H1 (cell line): ENCODE data around the gene ADGRG2. TPM values are rescaled to one million over a fixed set of nuclear protein-coding genes. Genes with fewer than 3 reads are reported as not detected.

Experiments
- CTCF ChIA-PET: fragments of 300-600 bp; sonication (Branson Sonifier 250); formaldehyde crosslinking; loops from one replicate; lab custom pipeline; 2021; ENCODE audit not compliant: partially characterized antibody; lab: Charles Lee
- POLR2A ChIA-PET: fragments of 300-600 bp; sonication (Branson Sonifier 250); formaldehyde crosslinking; loops from one replicate; lab custom pipeline; 2021; ENCODE audit warnings: inconsistent platforms; ENCODE audit not compliant: partially characterized antibody; lab: Charles Lee
- DNase-seq, 2 experiments: peaks; one replicate each; pipeline versions ENCODE4 v3.0.0 to v3.0.0-alpha.2; 2010 to 2022; ENCODE audit warnings: low spot score in 2 of 2, low read depth in 1 of 2, mixed read lengths in 1 of 2
- FAIRE-seq: peaks from 2 replicates; lab custom pipeline; 2011; peaks lifted over from hg19 to GRCh38; lab: Jason Lieb, UNC
- H2AFZ ChIP-seq: 2 replicates; pipeline ENCODE4 v1.8.1; 2012; ENCODE audit warnings: low read length, inconsistent platforms
- H2AK5ac ChIP-seq: 2 replicates; pipeline ENCODE4 v1.6.1; 2013; ENCODE audit warnings: low read depth, low read length
- H2BK120ac ChIP-seq: replicated peaks from 2 replicates; pipeline ENCODE3; 2013; ENCODE audit warnings: low read depth, low read length, inconsistent platforms
- H2BK12ac ChIP-seq: 2 replicates; pipeline ENCODE4 v1.6.1; 2013; ENCODE audit warnings: low read depth, low read length
- H2BK15ac ChIP-seq: 2 replicates; pipeline ENCODE4 v1.6.1; 2013; ENCODE audit warnings: low read length
- H2BK20ac ChIP-seq: 2 replicates; pipeline ENCODE4 v1.6.1; 2013; ENCODE audit warnings: low read length
- H2BK5ac ChIP-seq: 2 replicates; pipeline ENCODE4 v1.6.1; 2013; ENCODE audit warnings: low read depth, low read length
- H3K14ac ChIP-seq: 2 replicates; pipeline ENCODE4 v1.6.1; 2013; ENCODE audit warnings: inconsistent platforms; ENCODE audit not compliant: insufficient read length
- H3K18ac ChIP-seq: 2 replicates; pipeline ENCODE4 v1.6.1; 2013; ENCODE audit warnings: low read length; ENCODE audit errors: extremely low read depth
- H3K23ac ChIP-seq: 2 replicates; pipeline ENCODE4 v1.6.1; 2013; ENCODE audit warnings: inconsistent platforms; ENCODE audit not compliant: insufficient read length
- H3K23me2 ChIP-seq: 2 replicates; pipeline ENCODE4 v1.6.1; 2013; ENCODE audit warnings: low read depth, low read length
- H3K27ac ChIP-seq: 2 replicates; pipeline ENCODE4 v1.6.1; 2011; ENCODE audit warnings: low read depth, low read length, inconsistent platforms
- H3K27me3 ChIP-seq, 4 experiments: replicated peaks in 1 of 4; 1 replicate in 1 of 4; 2 replicates in 3 of 4; pipeline versions ENCODE4 v1.6.1 to v1.8.1; 2011 to 2013; ENCODE audit warnings: low read length in 3 of 4, mild to moderate bottlenecking in 3 of 4, inconsistent platforms in 2 of 4, mixed read lengths in 2 of 4, moderate library complexity in 1 of 4; ENCODE audit not compliant: control insufficient read depth in 3 of 4, insufficient read depth in 3 of 4; ENCODE audit errors: extremely low read depth in 1 of 4
- H3K36me3 ChIP-seq, 4 experiments: 2 replicates each; pipeline versions ENCODE4 v1.6.1 to v1.8.1; 2011 to 2013; ENCODE audit warnings: mild to moderate bottlenecking in 4 of 4, low read length in 3 of 4, moderate library complexity in 2 of 4, control low read depth in 1 of 4, inconsistent platforms in 1 of 4; ENCODE audit not compliant: insufficient read depth in 4 of 4, control insufficient read depth in 2 of 4
- H3K4ac ChIP-seq: replicated peaks from 2 replicates; pipeline ENCODE3; 2013; ENCODE audit warnings: low read length, low read depth, mixed read lengths, inconsistent platforms; ENCODE audit not compliant: insufficient read length
- H3K4me1 ChIP-seq, 4 experiments: replicated peaks in 1 of 4; 1 replicate in 1 of 4; 2 replicates in 3 of 4; pipeline versions ENCODE4 v1.6.1 to v1.8.1; 2011 to 2013; ENCODE audit warnings: low read length in 3 of 4, inconsistent platforms in 2 of 4, mixed read lengths in 1 of 4; ENCODE audit not compliant: insufficient read depth in 4 of 4, control insufficient read depth in 3 of 4
- H3K4me2 ChIP-seq, 2 experiments: 2 replicates each; pipeline versions ENCODE4 v1.6.1 to v1.8.1; 2011 to 2013; ENCODE audit warnings: low read depth in 2 of 2, low read length in 2 of 2, control low read depth in 1 of 2, inconsistent platforms in 1 of 2, mild to moderate bottlenecking in 1 of 2; ENCODE audit not compliant: insufficient read depth in 1 of 2
- H3K4me3 ChIP-seq, 4 experiments: fragments of 200-600, 300-600 bp in 1 of 4; sonication (generic), shearing (Covaris generic), sonication (Bioruptor Twin) in 1 of 4; 2 replicates each; pipeline versions ENCODE4 v1.5.1 to v1.8.1; 2011 to 2016; ENCODE audit warnings: low read length in 4 of 4, low read depth in 3 of 4, control low read depth in 2 of 4, inconsistent platforms in 2 of 4, mild to moderate bottlenecking in 2 of 4, mixed read lengths in 1 of 4, moderate library complexity in 1 of 4; ENCODE audit not compliant: insufficient read depth in 2 of 4; ENCODE audit errors: extremely low read depth in 1 of 4
- H3K56ac ChIP-seq: replicated peaks from 2 replicates; pipeline ENCODE3; 2013; ENCODE audit warnings: low read depth, mild to moderate bottlenecking, mixed read lengths, low read length, inconsistent platforms; ENCODE audit not compliant: insufficient read length
- H3K79me1 ChIP-seq: 2 replicates; pipeline ENCODE4 v1.6.1; 2013; ENCODE audit warnings: low read depth, low read length, control low read depth
- H3K79me2 ChIP-seq, 2 experiments: 2 replicates each; pipeline versions ENCODE4 v1.6.1 to v1.8.1; 2012 to 2013; ENCODE audit warnings: low read length in 2 of 2, mild to moderate bottlenecking in 2 of 2, inconsistent platforms in 1 of 2; ENCODE audit not compliant: insufficient read depth in 2 of 2, control insufficient read depth in 1 of 2
- H3K9ac ChIP-seq, 4 experiments: replicated peaks in 1 of 4; 1 replicate in 1 of 4; 2 replicates in 3 of 4; pipeline versions ENCODE4 v1.6.1 to v1.8.1; 2011 to 2013; ENCODE audit warnings: low read depth in 3 of 4, low read length in 3 of 4, control low read depth in 2 of 4, mild to moderate bottlenecking in 2 of 4, moderate library complexity in 2 of 4, inconsistent platforms in 1 of 4; ENCODE audit errors: extremely low read depth in 1 of 4
- H3K9me3 ChIP-seq, 2 experiments: 2 replicates each; pipeline versions ENCODE4 v1.6.1 to v1.8.1; 2012 to 2013; ENCODE audit warnings: mild to moderate bottlenecking in 2 of 2, moderate library complexity in 2 of 2, control low read depth in 1 of 2, inconsistent platforms in 1 of 2, low read depth in 1 of 2, low read length in 1 of 2, mixed read lengths in 1 of 2; ENCODE audit not compliant: insufficient read depth in 2 of 2
- H4K20me1 ChIP-seq, 2 experiments: replicated peaks in 1 of 2; 2 replicates each; pipeline versions ENCODE3 to v1.8.1; 2011 to 2013; ENCODE audit warnings: inconsistent platforms in 2 of 2, low read length in 2 of 2, mild to moderate bottlenecking in 1 of 2; ENCODE audit not compliant: insufficient read depth in 2 of 2, control insufficient read depth in 1 of 2
- H4K5ac ChIP-seq: 2 replicates; pipeline ENCODE4 v1.6.1; 2013; ENCODE audit warnings: low read length, low read depth, mixed read lengths, inconsistent platforms; ENCODE audit not compliant: insufficient read length
- H4K8ac ChIP-seq: 2 replicates; pipeline ENCODE4 v1.8.0; 2013; ENCODE audit warnings: mild to moderate bottlenecking, moderate library complexity, low read length, inconsistent platforms; ENCODE audit not compliant: insufficient read depth; ENCODE audit errors: extremely low read depth
- H4K91ac ChIP-seq: replicated peaks from 2 replicates; pipeline ENCODE3; 2013; ENCODE audit warnings: low read length, mixed read lengths, inconsistent platforms; ENCODE audit not compliant: insufficient read length
- WGBS, 2 experiments: shearing (Covaris generic) in 1 of 2; methylation state at CpG; one replicate each; pipeline versions ENCODE4 v1.1.6 to v1.1.7; 2013 to 2015; ENCODE audit warnings: low lambda C conversion rate in 2 of 2, mixed read lengths in 2 of 2, inconsistent platforms in 1 of 2, low coverage in 1 of 2, missing lambda C conversion rate in 1 of 2; ENCODE audit not compliant: insufficient replicate concordance in 2 of 2, insufficient coverage in 1 of 2, insufficient read length in 1 of 2; ENCODE audit errors: extremely low coverage in 1 of 2, missing lambda C conversion rate in 1 of 2; 5-methylcytosine and 5-hydroxymethylcytosine counted together
- polyA plus RNA-seq, 7 experiments: library from polyadenylated mRNA; depleted of rRNA in 3 of 7; stranded (reverse) in 5 of 7; unstranded in 2 of 7; fragments of >200 nt in 5 of 7; fragments of 200-250 nt in 2 of 7; gene quantifications; 1 replicate in 5 of 7; 2 replicates in 1 of 7; 4 replicates in 1 of 7; pipeline versions ENCODE4 v1.2.1 to v1.2.3, GENCODE V29; 2011 to 2013; ENCODE audit warnings: missing spikeins in 2 of 7, mixed read lengths in 2 of 7
- total RNA-seq: library from RNA; stranded (reverse); fragmentation: NEBNext Ultra II Directional; extraction: Animal tissue kit (Norgen Biotek cat#: 25700); gene quantifications from 2 replicates; pipeline ENCODE4 v1.2.1, GENCODE V29; 2021

The ADGRG2 gene
- total and polyA plus RNA-seq, 2 of the 8 experiments (the other 6 are each of a cell fraction or from before 2014, with no cell fraction given) = 8.9 to 13.3 TPM

DNA sequence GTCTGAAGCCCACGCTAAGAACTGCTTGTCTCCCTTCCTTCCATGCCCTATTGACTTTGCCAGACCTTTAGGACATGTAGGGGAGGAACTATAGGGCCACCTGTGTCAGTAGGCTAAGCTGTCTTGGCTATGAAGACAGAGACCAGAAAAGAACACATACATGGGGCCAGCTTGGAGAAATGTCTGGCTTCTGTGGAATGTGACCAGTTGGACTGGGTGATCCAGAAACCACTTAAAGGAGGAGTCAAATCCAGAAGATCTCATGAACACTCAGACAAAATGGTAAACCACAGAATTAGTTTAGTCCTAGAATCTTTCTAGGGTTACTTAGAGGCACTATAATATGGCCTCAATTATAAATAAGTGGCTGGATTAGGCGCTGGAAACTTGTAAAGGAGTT is 180.4 kb downstream of the ADGRG2 start:
- H4K5ac ChIP-seq = no peak overlapping the region
- H4K91ac ChIP-seq = no peak overlapping the region
- H3K4me1 ChIP-seq = peaks cover 0 to 8% (median 4%) of the 10 kb centered on the region in 4 experiments; a peak in 4 of 7 replicates
- no peak overlapping the region for H3K4me2 ChIP-seq
- H3K79me2 ChIP-seq = no peaks in the 10 kb centered on the region
- no peak overlapping the region for H3K56ac ChIP-seq
- CTCF ChIA-PET = interaction anchor here (0.9 to 1.3 kb wide), 2 partner anchors 9 to 27 kb away, joined by 3 to 4 read pairs; no protein-coding TSS in a partner anchor
- no peak overlapping the region for H3K18ac ChIP-seq
- no peak overlapping the region for H2BK5ac ChIP-seq
- H2AK5ac ChIP-seq = no peak overlapping the region
- no peaks in the 10 kb centered on the region for H3K79me1 ChIP-seq
- DNase-seq = no peak
- no peak overlapping the region for H3K4me3 ChIP-seq
- H2BK12ac ChIP-seq = no peak overlapping the region
- no peak overlapping the region for H2AFZ ChIP-seq
- H3K23me2 ChIP-seq = no peaks in the 10 kb centered on the region
- no peak overlapping the region for H4K8ac ChIP-seq
- POLR2A ChIA-PET = interaction anchor here (0.7 kb wide), 1 partner anchor 268 kb away, joined by 3 read pairs; no protein-coding TSS in a partner anchor
- H2BK120ac ChIP-seq = no peak overlapping the region
- no peak overlapping the region for H2BK20ac ChIP-seq
- no peak overlapping the region for H3K4ac ChIP-seq
- no peak overlapping the region for H3K27ac ChIP-seq
- no peaks in the 10 kb centered on the region for H3K27me3 ChIP-seq
- H3K14ac ChIP-seq = no peak overlapping the region
- WGBS, 2 experiments = 100% methylated on average over 2 of the region's 2 CpGs; no CpG with 5 or more reads in 1 of the 2 experiments
- H3K9ac ChIP-seq = no peak overlapping the region
- peaks cover 0 to 9% (median 5%) of the 10 kb centered on the region in 4 experiments; a peak in 4 of 8 replicates for H3K36me3 ChIP-seq
- H2BK15ac ChIP-seq = no peak overlapping the region
- no peak overlapping the region for H3K23ac ChIP-seq
- H4K20me1 ChIP-seq = no peaks in the 10 kb centered on the region
- H3K9me3 ChIP-seq = no peaks in the 10 kb centered on the region
- FAIRE-seq = no peak
